Coronary artery (tissue), 2 donors: ENCODE data around the gene RRP12.

ENCODE experiments used
- DNase-seq: peaks from one replicate; pipeline ENCODE4 v3.0.0-alpha.2; 2017; ENCODE audit warnings: low spot score
- H3K27ac ChIP-seq, 2 donors: fragments of 200-600 bp; sonication (generic); one replicate each; pipeline ENCODE4 v1.5.1; 2016 to 2019
- H3K4me3 ChIP-seq: fragments of 200-600 bp; sonication (generic); 2 replicates; pipeline ENCODE4 v1.5.1; 2016; ENCODE audit warnings: mild to moderate bottlenecking, moderate library complexity
- TF ChIP-seq, protein P1 (sequence below): fragments of 200-600 bp; sonication (generic); IDR thresholded peaks from one replicate; pipeline ENCODE4 v1.5.1; 2019; ENCODE audit warnings: antibody characterized with exemption

Gene RRP12

DNA sequence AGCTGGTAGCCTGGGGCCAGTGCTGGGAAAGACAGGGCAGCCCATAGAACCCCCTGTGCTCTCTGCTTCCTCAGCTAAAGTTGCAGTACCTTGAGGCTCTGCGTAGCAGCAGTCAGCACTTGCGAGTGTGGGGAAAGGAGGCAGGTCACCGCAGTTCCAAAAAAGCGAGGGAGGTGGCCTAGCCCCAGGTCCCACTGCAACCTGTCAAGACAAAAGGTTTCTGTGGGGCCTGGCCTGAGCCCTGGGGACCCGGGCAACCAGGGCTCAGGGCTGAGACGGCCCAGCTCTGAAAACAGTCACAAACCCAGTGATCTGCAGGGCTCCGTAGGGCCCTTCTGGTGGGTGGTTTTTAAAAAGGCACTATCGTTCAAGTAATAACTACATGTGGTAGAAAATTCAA is 19.5 kb downstream of the RRP12 start:
- H3K27ac ChIP-seq, result no peak overlapping the region
- no peak for DNase-seq
- TF ChIP-seq, protein P1, sequence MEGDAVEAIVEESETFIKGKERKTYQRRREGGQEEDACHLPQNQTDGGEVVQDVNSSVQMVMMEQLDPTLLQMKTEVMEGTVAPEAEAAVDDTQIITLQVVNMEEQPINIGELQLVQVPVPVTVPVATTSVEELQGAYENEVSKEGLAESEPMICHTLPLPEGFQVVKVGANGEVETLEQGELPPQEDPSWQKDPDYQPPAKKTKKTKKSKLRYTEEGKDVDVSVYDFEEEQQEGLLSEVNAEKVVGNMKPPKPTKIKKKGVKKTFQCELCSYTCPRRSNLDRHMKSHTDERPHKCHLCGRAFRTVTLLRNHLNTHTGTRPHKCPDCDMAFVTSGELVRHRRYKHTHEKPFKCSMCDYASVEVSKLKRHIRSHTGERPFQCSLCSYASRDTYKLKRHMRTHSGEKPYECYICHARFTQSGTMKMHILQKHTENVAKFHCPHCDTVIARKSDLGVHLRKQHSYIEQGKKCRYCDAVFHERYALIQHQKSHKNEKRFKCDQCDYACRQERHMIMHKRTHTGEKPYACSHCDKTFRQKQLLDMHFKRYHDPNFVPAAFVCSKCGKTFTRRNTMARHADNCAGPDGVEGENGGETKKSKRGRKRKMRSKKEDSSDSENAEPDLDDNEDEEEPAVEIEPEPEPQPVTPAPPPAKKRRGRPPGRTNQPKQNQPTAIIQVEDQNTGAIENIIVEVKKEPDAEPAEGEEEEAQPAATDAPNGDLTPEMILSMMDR, result no peak
- no peak overlapping the region for H3K4me3 ChIP-seq

DNA sequence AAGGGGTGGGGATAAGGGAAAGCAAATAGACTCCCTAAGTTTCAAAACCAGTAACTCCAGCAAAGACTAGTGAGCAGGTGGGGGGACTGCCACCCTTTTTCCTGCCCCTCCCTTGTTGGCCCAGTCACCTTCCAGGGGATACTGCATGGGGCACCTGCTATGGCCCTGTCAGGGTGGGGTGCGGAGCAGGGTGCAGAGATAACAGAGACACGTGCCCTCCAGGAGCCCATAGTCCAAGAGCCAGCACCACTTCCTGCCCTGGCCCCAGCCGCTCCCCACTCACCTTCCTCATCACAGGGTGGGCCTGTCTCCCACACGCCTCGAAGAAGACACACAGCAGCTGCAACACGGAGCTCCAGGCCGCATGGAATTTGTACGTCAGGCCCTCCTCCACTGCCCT is 20.6 kb downstream of the RRP12 start:
- no peak for DNase-seq
- Histone ChIP-seq H3K27ac (no peak overlapping the region), H3K4me3 (no peak overlapping the region)
- TF ChIP-seq, protein P1, result no peak

DNA sequence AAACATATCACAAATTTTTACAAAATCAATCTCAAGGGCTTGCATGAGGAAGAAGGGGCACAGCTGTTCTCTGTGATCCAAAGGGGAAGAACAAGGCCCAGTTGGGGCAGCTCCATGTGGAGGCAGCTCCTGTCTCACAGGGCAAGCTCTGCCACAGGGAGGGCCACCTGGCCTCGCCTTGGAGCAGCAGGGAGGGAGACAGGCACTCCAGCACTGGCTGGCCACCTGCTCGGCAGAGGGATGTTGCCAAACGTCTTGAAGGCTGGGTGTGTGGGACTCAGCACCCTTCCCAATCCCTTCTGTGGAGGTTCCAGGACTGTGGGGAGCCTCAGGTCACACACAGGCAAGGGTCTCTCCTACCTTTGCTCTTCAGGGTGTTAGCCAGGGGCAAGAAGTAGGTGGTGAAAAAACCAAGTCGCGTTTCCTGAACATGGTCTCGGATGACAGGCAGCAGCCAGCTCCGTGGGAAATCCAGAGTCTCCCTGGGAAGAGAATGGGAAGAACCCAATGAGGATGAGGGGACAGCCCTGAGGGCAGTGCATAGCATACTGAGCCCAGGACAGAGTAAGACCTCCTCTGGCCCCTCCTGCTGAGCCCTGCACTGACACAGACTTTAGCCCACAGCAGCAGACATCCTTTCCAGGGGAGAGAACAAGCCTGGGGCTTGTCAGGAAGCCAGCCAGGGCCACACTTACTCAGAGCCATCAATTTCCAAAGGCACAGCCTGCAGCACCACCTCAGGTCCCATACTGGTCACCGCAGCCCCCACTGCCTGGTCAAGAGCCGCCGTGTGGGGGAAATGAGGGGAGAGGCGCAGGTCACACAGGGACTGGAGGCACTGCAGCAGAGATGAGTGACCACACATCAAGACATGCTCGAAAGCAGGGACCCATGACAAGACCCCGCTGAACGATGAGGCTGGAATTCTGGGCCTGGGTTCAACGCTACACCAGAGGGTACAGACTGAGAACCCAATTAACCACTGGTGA is 21.9 kb downstream of the RRP12 start:
- H3K4me3 ChIP-seq, result no peak overlapping the region
- DNase-seq, result no peak
- TF ChIP-seq, protein P1, result no peak
- no peak overlapping the region for H3K27ac ChIP-seq

DNA sequence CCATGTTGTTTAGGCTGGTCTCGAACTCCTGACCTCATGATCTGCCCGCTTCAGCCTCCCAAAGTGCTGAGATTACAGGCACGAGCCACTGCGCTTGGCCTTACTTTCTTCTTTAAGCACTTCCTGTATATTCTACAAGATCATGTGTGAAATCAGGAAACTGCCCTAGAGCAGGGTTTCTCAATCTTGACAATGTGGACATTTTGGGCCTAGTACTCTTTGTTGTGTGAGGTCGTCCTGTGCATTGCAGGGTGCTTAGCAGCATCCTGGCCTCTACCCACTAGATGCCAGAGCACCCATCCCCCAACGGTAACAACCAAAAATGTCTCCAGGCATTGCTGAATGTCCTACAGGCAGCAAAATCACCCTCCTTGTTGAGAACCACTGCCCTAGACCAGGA is 24.7 kb downstream of the RRP12 start:
- no peak overlapping the region for H3K27ac ChIP-seq
- no peak overlapping the region for H3K4me3 ChIP-seq
- TF ChIP-seq, protein P1, result no peak
- no peak for DNase-seq

DNA sequence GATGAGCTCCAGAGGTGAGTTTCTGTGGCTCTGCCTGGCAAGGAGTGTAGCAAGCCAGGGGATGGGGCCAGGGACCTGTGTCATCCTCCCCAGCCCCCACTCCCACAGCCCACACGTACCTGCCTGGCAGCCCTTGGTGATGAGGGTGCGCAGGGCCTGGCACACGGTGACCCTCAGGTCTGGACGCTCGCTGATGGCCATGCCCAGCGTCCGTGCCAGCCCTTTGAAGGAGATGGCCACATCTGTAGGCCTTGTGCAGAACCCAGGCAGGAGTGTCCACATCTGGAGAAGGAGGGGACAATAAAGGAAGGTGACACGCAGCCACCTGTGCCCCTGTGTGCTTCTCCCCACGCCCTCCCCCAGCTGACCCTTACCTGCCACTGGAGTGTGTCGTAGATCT is 27.7 kb downstream of the RRP12 start:
- Histone ChIP-seq H3K4me3 (no peak overlapping the region), H3K27ac (no peak overlapping the region)
- TF ChIP-seq, protein P1, result no peak
- no peak for DNase-seq

DNA sequence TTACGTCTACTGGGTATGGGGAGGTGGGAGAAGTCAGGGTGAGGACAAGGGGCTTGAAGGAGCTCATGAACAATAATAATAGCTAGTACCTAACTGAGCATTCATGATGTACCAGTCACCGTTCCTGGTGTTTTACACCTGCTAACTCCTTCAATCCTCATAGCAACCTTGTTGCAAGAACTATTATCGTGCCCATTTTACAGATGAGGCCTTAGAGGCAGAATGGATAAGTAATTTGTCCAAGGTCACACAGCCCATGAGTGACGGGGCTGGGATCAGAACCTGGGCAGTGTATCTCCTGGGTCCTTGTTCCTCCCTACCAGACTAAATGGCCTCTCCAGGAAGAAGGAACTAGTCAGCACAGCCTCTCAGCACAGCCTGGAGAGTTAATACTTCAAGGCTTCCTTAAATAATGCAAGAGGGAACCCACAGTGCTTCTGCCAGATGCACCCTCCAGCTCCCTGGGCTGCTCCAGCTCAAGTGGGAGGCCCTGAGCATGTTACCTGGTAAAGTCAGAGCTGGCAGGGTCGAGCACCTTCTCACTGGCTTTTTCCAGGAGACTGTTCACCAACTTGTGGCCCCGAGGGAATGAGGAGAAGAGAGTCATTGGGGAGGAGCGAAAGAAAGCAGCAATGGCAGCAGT is 28.8 kb downstream of the RRP12 start:
- no peak for DNase-seq
- Histone ChIP-seq H3K4me3 (no peak overlapping the region), H3K27ac (no peak overlapping the region)
- TF ChIP-seq, protein P1, result no peak
